HEK293T (cell line): Measurements from ENCODE around the gene SOX30.
"Not testable (repeated sequence)": the region's sequence is repeated elsewhere in the genome, so short reads cannot be mapped to it uniquely, and the experiment has no call there.

ENCODE experiments used
- CTCF ChIA-PET: fragments of 350-600 bp; formaldehyde crosslinking; extraction: SDS; loops from one replicate; lab custom pipeline; 2021; ENCODE audit warnings: antibody characterized with exemption, inconsistent platforms; lab: Yijun Ruan, JAX
- POLR2A ChIA-PET: fragments of 350-600 bp; formaldehyde crosslinking; extraction: SDS; loops from one replicate; lab custom pipeline; 2020; ENCODE audit warnings: antibody characterized with exemption, inconsistent platforms; lab: Yijun Ruan, JAX
- DNase-seq: peaks from one replicate; pipeline ENCODE4 v3.0.0; 2012; ENCODE audit warnings: mixed read lengths; ENCODE audit errors: extremely low spot score
- ARNT ChIP-seq: fragments of 450-650 bp; IDR thresholded peaks from 2 replicates; pipeline ENCODE4 v1.6.1; 2017; ENCODE audit warnings: mild to moderate bottlenecking
- BHLHE40 ChIP-seq: fragments of 450-650 bp; IDR thresholded peaks from 2 replicates; pipeline ENCODE4 v1.6.1; 2016; ENCODE audit warnings: mild to moderate bottlenecking, moderate library complexity, borderline replicate concordance
- CTBP1 ChIP-seq: fragments of 450-650 bp; IDR thresholded peaks from 2 replicates; pipeline ENCODE4 v1.6.1; 2016; ENCODE audit warnings: borderline replicate concordance
- ELF4 ChIP-seq: fragments of 450-650 bp; IDR thresholded peaks from 2 replicates; pipeline ENCODE4 v1.6.1; 2017; ENCODE audit warnings: antibody characterized with exemption
- FOXM1 ChIP-seq: fragments of 450-650 bp; IDR thresholded peaks from 2 replicates; pipeline ENCODE4 v1.6.1; 2017; ENCODE audit warnings: mild to moderate bottlenecking, borderline replicate concordance
- HDGF ChIP-seq: fragments of 450-650 bp; IDR thresholded peaks from 2 replicates; pipeline ENCODE4 v1.6.1; 2017; ENCODE audit warnings: antibody characterized with exemption, borderline replicate concordance
- L3MBTL2 ChIP-seq: fragments of 450-650 bp; conservative IDR thresholded peaks from 2 replicates; pipeline ENCODE4 v1.6.1; 2016; ENCODE audit warnings: mild to moderate bottlenecking
- LEF1 ChIP-seq: fragments of 450-650 bp; IDR thresholded peaks from 2 replicates; pipeline ENCODE4 v1.6.1; 2017; ENCODE audit warnings: mild to moderate bottlenecking, borderline replicate concordance
- NFRKB ChIP-seq: fragments of 450-650 bp; IDR thresholded peaks from 2 replicates; pipeline ENCODE4 v1.6.1; 2016; ENCODE audit warnings: mild to moderate bottlenecking, moderate library complexity
- PKNOX1 ChIP-seq: fragments of 450-650 bp; IDR thresholded peaks from 2 replicates; pipeline ENCODE4 v1.6.1; 2016
- SP1 ChIP-seq: fragments of 450-650 bp; IDR thresholded peaks from 2 replicates; pipeline ENCODE4 v1.6.1; 2017
- SUZ12 ChIP-seq: fragments of 450-650 bp; IDR thresholded peaks from 2 replicates; pipeline ENCODE4 v1.6.1; 2016; ENCODE audit warnings: mild to moderate bottlenecking
- ZNF384 ChIP-seq: fragments of 450-650 bp; IDR thresholded peaks from 2 replicates; pipeline ENCODE4 v1.6.1; 2016

Gene SOX30

GRCh38 chr5:157682257-157682656 is 30.0 kb upstream of the SOX30 start:
- no peak for DNase-seq
- no peak for TF ChIP-seq BHLHE40
- TF ChIP-seq SUZ12 = no peak
- no peak for TF ChIP-seq FOXM1
- CTCF ChIA-PET = interaction anchor here (0.6 kb wide), 1 partner anchor 193 kb away, joined by 4 read pairs; no protein-coding TSS in a partner anchor
- POLR2A ChIA-PET = no interaction called here

- CTCF ChIA-PET = no interaction called here
- DNase-seq = no peak
- TF ChIP-seq SP1 = no peak
- TF ChIP-seq BHLHE40 = no peak
- TF ChIP-seq NFRKB = no peak
- no peak for TF ChIP-seq HDGF
- TF ChIP-seq SUZ12 = no peak
- TF ChIP-seq ZNF384 = no peak
- POLR2A ChIA-PET = no interaction called here
These were observed 28.8 kb upstream of the SOX30 start for GRCh38 chr5:157681048-157681447.

GRCh38 chr5:157680239-157680638 is 28.0 kb upstream of the SOX30 start:
- POLR2A ChIA-PET = no interaction called here
- TF ChIP-seq SUZ12 = no peak
- no peak for TF ChIP-seq PKNOX1
- TF ChIP-seq CTBP1 = no peak
- TF ChIP-seq ARNT = no peak
- TF ChIP-seq ELF4 = no peak
- no peak for TF ChIP-seq LEF1
- TF ChIP-seq HDGF = no peak
- TF ChIP-seq FOXM1 = no peak
- no peak for TF ChIP-seq L3MBTL2
- DNase-seq = no peak
- CTCF ChIA-PET = no interaction called here

- DNase-seq = no peak
- POLR2A ChIA-PET = no interaction called here
- no peak for TF ChIP-seq ZNF384
- TF ChIP-seq BHLHE40 = no peak
- CTCF ChIA-PET = no interaction called here
These were observed 27.6 kb upstream of the SOX30 start for GRCh38 chr5:157679801-157680200.

GRCh38 chr5:157677931-157678330 is 25.7 kb upstream of the SOX30 start:
- DNase-seq = no peak
- CTCF ChIA-PET = no interaction called here
- TF ChIP-seq ZNF384 (no peak), SUZ12 (no peak), HDGF (no peak), ARNT (no peak), CTBP1 (no peak), PKNOX1 (no peak), L3MBTL2 (no peak), LEF1 (no peak)
- POLR2A ChIA-PET = no interaction called here

- CTCF ChIA-PET, DNase-seq: not testable (repeated sequence)
- POLR2A ChIA-PET = interaction anchor here (0.6 kb wide), 1 partner anchor 532 kb away, joined by 3 read pairs; the partner anchor contains the start of gene MED7
These were observed 22.1 kb upstream of the SOX30 start for GRCh38 chr5:157674351-157674750.

DNA sequence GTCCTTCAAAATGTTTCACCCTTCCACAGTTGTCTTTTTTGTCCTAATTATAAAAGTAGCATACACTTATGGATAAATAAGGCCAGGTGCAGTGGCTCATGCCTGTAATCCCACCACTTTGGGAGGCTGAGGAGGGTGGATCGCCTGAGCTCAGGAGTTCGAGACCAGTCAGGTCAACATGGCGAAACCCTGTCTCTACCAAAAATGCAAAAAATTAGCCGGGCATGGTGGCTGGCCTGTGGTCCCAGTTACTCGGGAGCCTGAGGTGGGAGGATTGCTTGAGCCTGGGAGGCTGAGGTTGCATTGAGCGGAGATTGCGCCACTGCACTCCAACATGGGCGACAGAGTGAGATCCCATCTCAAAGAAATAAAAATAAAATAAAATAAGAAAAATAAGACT is 20.7 kb upstream of the SOX30 start:
- CTCF ChIA-PET = interaction anchor here (0.7 kb wide), 1 partner anchor 137 kb away, joined by 3 read pairs; no protein-coding TSS in a partner anchor

More for the DNA sequence above, 20.7 kb upstream of the SOX30 start:
- TF ChIP-seq PKNOX1 (no peak), LEF1 (no peak)
- POLR2A ChIA-PET = no interaction called here
- DNase-seq = no peak
